Cortex of kidney (tissue), 1 donor: ENCODE results near the gene NSD2.

ENCODE experiments used
- DNase-seq: peaks from one replicate; lab custom pipeline; 2025; lab: John Stamatoyannopoulos, UW

The NSD2 gene

DNA sequence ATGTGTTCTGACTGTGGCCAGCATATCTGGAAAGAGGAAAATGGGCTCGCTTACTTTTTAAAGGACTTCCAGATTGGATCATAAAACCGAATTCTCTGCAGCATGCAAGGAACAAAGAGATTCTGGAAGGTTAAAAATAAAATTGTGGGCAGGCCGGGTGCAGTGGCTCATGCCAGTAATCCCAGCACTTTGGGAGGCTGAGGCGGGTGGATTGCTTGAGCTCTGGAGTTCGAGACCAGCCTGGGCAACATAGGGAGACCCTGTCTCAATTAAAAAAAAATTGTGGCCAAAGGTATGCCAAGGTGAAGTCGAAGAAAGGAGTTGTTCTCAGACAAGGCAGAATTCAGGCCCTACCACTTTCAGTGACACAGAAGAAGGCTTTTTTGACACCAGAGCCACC, 99.7 kb downstream of the NSD2 start:
- no peak for DNase-seq

DNA sequence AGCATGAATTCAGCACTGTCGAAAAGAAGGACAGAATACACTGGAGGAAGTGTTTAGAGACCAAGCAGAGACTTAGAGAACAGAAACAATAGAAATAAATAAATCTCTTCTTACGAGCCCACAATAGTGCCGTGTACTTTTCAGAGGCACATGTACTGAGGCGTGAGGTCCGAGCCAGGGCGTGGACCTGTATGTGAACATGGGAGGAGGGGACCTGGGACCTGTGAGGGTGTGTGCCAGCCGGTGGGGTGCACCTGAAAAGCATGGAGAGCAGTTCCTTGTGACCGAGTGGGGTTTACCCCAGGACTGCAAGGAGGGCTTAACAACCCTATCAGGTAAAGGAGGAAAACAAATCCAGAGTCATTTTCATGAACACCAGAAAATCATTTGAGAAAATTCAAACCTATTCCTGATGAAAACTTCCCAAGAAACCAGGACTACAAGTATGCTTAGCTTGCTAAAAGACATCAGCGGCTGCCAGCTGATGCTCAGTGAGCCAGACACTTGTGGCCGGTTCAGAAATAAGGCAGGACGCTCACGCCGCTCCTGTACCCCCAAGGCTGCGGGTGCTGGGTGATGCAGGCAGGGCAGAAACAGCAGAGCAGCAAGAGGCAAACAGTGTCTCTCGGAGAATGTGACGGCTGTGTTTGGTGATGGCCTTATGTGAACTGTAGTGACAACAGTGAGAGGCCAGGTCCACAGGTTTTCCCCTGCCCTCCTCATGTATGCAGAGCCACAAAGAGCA, 100.4 kb downstream of the NSD2 start:
- DNase-seq: no peak

GRCh38 chr4:1972414-1972813, 101.2 kb downstream of the NSD2 start:
- DNase-seq: no peak

GRCh38 chr4:1973218-1973617, 102.0 kb downstream of the NSD2 start:
- no peak for DNase-seq

GRCh38 chr4:1973661-1974060, 102.5 kb downstream of the NSD2 start:
- DNase-seq: no peak

DNA sequence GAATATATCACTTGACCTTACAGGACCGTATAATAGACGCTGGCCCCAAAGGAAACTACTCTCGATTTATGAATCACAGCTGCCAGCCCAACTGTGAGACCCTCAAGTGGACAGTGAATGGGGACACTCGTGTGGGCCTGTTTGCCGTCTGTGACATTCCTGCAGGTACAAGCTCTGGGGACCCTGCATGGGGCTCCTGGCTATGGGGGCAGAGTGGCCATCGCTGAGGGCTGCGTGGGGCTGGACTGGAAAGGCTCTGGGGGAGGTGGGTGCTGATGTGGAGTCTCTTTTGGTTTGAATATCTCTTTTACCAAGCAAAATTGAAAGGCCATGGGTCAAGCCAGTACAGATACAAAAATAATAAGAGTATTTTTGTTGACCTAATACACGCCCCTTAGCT, 103.6 kb downstream of the NSD2 start:
- DNase-seq: no peak

DNA sequence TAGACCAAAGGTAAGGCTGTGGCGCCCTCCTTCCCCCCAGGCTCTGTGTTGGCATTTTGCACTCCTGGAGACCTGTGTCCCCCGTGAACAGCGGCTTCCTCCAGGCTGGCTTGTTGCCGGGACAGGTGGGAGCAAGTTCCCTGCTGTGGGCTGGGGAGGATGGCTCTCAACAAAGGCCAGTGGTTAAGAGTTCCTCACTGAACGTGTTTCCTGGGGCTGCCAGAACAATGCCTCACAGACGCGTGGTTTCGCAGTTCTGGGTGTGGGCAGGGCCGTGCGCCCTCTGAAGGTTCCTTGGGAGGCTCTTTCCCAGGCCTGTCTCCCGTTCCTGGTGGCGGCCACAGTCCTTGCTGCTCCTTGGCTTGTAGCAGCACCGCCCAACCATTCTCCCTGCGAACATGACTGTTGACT, 104.2 kb downstream of the NSD2 start:
- DNase-seq: no peak

DNA sequence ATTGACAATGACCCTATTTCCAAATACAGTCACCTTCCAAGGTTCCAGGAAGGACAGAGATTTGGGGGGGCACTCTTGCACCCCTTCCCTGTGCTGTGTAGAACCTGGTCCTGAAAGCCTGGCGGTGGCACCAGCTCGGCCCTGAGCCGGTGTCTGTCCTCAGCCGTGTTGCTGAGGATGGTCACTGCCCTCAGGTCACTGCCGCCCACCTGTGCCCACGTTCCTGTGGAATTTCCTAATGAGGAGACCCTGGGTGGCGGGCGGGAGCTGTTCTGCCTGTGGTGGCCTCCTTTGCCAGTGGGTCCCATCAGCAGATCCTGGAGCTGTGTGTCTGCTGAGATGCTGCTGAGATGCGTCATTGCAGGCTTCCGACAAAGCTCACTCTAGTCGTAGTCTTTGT, 104.7 kb downstream of the NSD2 start:
- no peak for DNase-seq

- no peak for DNase-seq
Measured at GRCh38 chr4:1976416-1977352, 105.5 kb downstream of the NSD2 start.

GRCh38 chr4:1978226-1978625, 107.0 kb downstream of the NSD2 start:
- no peak for DNase-seq

- no peak for DNase-seq
Measured at GRCh38 chr4:1978741-1979476, 107.7 kb downstream of the NSD2 start.

- no peak for DNase-seq
Measured at GRCh38 chr4:1979477-1980196, 108.4 kb downstream of the NSD2 start.

- DNase-seq: no peak
Measured at GRCh38 chr4:1980561-1981041, 109.4 kb downstream of the NSD2 start.

GRCh38 chr4:1981251-1982058, 110.3 kb downstream of the NSD2 start:
- DNase-seq: no peak

- DNase-seq: no peak
Measured at GRCh38 chr4:1982124-1983052, 111.2 kb downstream of the NSD2 start.

DNA sequence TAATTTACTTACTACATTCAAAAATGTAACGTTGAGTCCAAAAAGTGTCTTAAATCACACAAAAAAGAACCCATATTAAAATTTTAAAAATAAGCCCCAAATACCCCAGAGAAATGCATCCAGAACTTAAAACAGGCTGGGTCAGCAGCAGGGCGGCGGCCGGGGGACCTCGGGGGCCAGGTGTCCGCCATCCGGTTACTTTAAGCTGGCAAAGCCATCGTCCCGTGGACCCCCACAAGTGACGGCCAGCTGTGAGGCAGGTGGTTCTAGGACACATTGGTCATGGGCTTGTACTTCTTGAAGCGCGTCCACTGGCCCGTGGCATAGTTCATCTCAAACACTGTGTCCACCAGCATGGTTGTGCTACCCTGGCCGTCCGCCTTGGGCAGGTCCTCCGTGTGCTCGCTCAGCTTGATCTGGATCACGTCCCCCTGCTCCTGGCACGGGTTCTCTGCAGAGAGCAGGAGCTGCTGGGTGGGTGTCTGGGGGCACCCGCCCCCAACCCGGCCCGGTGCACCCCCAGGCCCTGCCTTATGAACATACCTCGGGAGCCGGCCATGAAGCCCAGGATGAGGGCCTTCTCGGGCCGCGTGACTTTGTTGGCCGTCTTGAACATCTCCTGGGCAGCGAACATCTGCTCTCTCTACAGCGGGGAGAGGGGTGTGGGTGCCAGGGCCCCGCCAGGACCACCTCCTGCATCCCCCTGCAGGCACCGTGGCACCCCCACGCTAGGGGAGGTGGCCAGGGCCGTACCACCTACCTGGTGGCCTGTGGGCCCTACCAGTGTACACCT, 112.1 kb downstream of the NSD2 start:
- no peak for DNase-seq

- DNase-seq: no peak
Measured at GRCh38 chr4:1983846-1984405, 112.7 kb downstream of the NSD2 start.

DNA sequence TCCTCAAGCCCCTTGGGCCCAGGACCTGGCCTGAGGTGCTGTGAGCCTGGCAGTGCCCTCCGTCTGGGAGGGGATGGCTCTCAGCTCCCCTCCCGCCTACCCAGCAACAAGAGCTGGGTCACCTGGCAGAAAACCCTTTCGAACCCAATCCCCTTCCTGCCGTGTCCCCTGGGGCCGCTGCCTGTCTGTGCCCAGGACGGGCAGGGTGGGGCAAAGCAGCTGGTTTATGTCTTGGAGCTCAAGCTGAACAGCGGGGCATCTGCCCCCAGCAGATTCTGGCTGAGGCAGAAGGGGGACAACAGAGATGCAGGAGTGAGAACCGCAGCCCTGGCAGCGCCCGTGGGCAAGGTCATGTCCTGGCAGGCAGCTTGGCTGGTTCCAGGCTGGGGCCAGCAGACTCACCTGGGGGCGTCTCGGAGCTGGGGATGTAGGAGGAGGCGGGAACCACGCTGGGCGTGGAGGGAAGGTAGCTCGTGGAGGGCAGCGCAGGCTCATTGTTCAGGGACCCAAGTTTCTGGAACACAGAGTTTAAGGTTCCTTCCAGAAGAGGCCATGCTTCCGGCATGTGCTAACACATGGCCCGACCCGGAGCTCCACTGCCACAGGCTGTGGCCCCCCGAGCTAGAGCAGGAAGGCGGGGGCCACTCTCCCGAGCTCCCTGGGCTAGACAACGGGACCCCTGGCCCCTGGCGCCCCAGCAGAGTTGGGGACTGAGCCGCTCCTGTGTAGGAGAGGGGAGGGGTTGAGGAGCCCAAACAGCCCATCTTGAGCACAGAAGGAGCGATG, 113.4 kb downstream of the NSD2 start:
- no peak for DNase-seq
